Mesenteric fat pad (tissue), 1 donor: ENCODE measurements around the gene XG. TPM values are rescaled to one million over a fixed set of nuclear protein-coding genes. Genes with fewer than 3 reads are reported as not detected.
"Not testable (repeated sequence)": the region's sequence is repeated elsewhere in the genome, so short reads cannot be mapped to it uniquely, and the experiment has no call there.

Source experiments
- DNase-seq: peaks from one replicate; pipeline ENCODE4 v3.0.0-alpha.2; 2020; ENCODE audit warnings: low spot score
- total RNA-seq: library from RNA; stranded (reverse); fragmentation: NEBNext Ultra II Directional; extraction: Animal tissue kit (Norgen Biotek cat#: 25700); gene quantifications from one replicate; pipeline ENCODE4 v1.2.1, GENCODE V29; 2021
- donor health status: DM: yes; HTN: yes; CAD: no.

The XG gene
- total RNA-seq, 1 donor from 2014 or later = 3.4 TPM

DNA sequence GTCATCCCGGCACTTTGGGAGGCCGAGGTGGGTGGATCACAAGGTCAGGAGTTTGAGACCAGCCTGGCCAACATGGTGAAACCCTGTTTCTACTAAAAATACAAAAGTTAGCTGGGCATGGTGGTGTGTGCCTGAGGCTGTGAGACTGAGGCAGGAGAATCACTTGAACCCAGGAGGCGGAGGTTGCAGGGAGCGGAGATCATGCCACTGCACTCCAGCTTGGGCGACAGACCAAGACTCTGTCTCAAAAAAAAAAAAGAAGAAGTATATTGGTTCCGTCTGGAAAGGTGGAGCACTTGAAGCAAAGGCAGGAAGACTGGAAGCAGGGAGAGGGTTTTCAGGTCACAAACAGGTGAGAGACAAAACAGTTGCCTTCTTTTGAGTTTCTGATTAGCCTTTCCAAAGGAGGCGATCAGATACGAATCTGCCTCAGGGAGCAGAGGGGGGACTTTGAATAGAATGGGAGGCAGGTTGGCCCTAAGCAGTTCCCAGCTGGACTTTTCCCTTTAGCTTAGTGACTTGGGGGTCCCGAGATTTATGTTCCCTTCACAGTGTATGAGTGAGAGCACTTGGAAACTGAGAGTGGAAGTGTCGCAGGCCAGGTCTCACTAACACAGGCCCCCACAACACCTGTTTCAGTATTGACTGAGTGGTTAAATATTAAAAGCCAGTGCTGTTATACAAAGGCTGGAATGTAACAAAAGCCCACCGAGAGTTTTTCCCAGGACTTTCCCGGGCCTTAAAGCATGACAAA is 28.8 kb downstream of the XG start:
- not testable (repeated sequence) for DNase-seq

GRCh38 chrX:2781226-2781571 is 29.4 kb downstream of the XG start:
- DNase-seq = no peak

DNA sequence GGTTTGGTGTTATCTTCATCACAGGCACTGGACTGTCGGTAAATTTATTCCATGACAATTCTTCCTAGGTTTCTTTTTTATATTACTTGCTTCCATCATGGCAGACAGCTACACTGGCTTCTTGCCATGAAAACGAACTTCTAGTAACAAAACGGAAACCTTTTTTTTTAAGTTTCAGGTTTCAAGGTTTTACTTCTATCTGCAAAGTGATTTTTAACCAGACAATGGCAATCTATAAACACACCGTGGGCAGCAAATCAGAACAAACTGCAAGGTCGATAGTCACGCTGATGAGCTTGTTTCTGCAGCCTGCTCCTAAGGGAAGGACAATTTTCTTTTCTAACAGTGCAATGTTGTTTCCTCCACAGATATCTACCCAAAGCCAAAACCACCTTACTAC is 29.9 kb downstream of the XG start:
- DNase-seq = no peak

DNA sequence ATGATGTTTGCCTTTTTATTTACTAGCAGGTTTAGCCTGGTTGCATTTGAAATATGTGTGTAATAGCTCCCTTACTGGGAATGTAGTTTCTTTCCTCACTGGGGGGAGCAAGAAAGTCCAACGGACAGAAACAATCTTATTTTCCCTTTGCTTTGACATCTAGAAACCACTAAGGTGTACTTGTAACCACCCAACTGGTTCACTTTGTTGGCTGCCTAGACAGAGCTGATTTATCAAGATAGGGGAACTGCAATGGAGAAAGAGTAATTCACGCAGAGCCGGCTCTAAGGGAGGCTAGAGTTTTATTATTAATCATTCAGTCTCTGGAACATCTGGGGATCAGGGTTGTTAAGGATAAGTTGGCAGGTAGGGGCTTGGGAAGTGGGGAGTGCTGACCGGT is 30.3 kb downstream of the XG start:
- DNase-seq = no peak

GRCh38 chrX:2782778-2783177 is 30.9 kb downstream of the XG start:
- no peak for DNase-seq

GRCh38 chrX:2784026-2784425 is 32.2 kb downstream of the XG start:
- DNase-seq = no peak

DNA sequence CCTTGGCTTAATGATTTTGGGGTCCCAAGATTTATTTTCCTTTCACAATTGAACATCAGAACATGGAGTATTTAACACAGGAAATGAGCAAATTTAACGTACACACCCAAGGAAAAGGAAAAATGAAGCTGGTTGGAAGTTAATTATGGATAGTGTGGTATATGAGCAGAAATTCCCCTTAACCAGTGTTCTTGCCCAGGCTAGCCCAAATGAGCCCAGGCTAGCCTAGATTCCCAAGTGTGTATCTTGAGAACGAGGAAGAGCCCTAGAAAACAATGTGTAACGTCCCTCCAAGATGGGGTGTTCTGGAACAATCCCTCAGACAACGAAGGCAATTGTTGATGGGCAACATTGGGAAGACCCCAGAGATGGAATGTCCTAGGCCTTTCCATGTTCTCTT is 33.7 kb downstream of the XG start:
- no peak for DNase-seq

GRCh38 chrX:2788980-2789379 is 37.1 kb downstream of the XG start:
- no peak for DNase-seq

- DNase-seq = no peak
Measured at GRCh38 chrX:2789569-2789968, 37.7 kb downstream of the XG start.

DNA sequence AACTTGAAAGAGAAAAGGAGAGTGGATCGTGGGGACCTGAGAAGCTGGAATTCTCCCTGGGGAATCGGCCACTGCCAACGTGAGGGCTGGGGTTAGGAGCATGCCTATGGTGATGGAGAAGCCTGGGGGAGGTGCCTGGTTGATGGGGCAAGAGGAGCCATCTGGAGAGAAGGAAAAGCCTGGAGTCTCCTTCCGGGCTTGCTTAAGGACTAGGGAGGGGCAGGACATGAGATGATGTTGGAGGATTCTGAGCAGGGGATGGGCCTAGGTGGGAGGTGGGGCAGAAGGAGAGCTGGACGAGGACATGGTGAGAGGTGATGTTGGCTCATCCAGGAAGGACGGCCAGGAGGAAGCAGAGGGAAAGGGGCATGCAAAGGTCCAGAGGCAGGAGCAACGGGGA is 41.9 kb downstream of the XG start:
- no peak for DNase-seq

GRCh38 chrX:2794336-2794735 is 42.5 kb downstream of the XG start:
- DNase-seq = no peak

GRCh38 chrX:2796808-2797207 is 45.0 kb downstream of the XG start:
- DNase-seq = not testable (repeated sequence)

- DNase-seq = no peak
Measured at GRCh38 chrX:2799369-2799768, 47.5 kb downstream of the XG start.

DNA sequence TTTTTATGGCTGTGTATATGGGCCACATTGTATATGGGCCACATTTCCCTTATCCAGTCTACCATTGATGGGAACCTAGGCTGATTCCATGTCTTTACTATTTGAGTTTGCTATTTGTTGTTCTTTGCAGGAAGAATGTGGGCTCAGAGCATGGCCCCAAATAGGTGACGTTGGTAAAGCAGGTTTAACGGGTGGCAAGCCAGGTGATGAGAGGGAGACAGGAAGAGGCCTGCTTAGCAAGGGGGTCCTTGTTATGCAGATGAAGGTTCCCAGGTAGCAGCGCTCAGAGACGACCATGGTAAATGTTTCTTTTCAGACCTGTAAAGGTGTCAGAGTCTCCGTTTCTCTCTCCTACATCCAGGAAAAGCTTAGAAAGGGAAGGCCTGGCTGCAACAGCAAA is 48.1 kb downstream of the XG start:
- not testable (repeated sequence) for DNase-seq

- DNase-seq = no peak
Measured at GRCh38 chrX:2801223-2801622, 49.4 kb downstream of the XG start.

GRCh38 chrX:2802376-2803090 is 50.7 kb downstream of the XG start:
- not testable (repeated sequence) for DNase-seq

DNA sequence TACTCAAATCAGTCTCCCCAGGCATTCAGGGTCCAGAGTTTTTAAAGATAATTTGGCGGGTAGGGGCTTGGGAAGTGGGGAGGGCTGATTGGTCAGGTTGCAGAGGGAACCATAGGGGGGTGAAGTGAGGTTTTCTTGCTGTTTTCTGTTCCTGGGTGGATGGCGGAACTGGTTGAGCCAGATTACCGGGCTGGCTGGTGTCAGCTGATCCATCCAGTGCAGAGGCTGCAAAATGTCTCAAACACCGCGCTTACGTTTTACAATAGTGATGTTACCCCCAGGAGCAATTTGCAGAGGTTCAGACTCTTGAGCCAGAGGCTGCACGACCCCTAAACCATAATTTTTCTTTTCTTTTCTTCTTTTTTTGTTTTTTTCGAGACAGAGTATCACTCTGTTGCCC is 51.6 kb downstream of the XG start:
- not testable (repeated sequence) for DNase-seq

DNA sequence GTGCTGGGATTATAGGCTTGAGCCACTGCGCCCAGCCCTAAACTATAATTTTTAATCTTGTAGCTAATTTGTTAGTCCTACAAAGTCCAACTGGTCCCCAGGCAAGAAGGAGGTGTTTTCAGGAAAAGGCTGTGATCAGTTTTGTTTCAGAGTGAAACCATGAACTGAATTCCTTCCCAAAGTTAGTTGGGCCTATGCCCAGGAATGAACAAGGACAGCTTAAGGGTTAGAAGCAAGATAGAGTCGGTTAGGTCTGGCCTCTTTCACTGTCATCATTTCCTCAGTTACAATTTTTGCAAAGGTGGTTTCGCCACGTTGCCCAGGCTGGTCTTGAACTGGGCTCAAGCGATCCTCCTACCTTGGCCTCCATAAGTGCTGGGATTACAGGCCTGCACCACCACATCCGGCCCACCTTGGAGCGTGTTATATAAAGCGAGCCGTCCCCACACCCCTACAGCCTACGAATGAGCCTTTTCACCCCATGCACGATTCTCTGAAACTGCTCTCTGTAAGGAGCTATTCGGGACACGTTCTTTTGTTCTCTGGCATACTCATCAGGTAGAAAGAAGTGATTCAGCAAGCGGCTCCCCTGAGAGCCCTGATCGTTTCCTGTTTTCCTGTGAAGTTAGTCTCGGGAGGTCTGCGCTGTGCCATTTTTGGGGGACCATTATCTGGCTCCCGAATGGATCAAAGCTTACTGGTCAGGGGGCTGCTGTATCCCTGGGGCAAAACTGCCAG is 52.4 kb downstream of the XG start:
- not testable (repeated sequence) for DNase-seq

- not testable (repeated sequence) for DNase-seq
Measured at GRCh38 chrX:2804858-2805257, 53.0 kb downstream of the XG start.

DNA sequence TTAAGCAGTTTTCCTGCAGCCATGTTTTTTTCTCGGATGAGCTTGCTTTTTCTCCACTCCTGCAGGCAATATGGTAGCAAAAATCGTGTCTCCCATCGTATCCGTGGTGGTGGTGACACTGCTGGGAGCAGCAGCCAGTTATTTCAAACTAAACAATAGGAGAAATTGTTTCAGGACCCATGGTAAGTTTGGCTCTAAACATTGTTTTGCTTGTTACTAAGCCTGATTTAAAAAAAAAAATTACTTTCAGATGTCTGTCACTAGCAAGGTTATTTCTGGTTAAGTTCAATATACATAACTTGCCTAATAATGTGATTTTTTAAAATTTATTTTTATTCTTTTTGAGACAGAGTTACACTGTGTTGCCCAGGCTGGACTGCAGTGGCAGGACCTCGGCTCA is 59.4 kb downstream of the XG start:
- no peak for DNase-seq

- DNase-seq = not testable (repeated sequence)
Measured at GRCh38 chrX:2812161-2812907, 60.5 kb downstream of the XG start.

- DNase-seq = no peak
Measured at GRCh38 chrX:2817036-2817435, 65.2 kb downstream of the XG start.
